AG10803 (cell line): ENCODE results near the gene FSTL4.

Experiments used
- DNase-seq: peaks from one replicate; pipeline ENCODE4 v3.0.0; 2010; ENCODE audit warnings: low read depth
- H3K4me3 ChIP-seq: 2 replicates; pipeline ENCODE4 v1.5.1; 2011; ENCODE audit warnings: mild to moderate bottlenecking, low read length, control low read depth
- CTCF ChIP-seq: conservative IDR thresholded peaks from 2 replicates; pipeline ENCODE4 v1.5.1; 2011; ENCODE audit warnings: mild to moderate bottlenecking, low read length, control low read depth, inconsistent platforms

FSTL4 gene

GRCh38 chr5:133252133-133252480, 360.2 kb downstream of the FSTL4 start:
- no peak for TF ChIP-seq CTCF
- no peak for DNase-seq
- H3K4me3 ChIP-seq, result no peak overlapping the region

- TF ChIP-seq CTCF, result no peak
- no peak for DNase-seq
- H3K4me3 ChIP-seq, result no peak overlapping the region
Measured at GRCh38 chr5:133251296-133252132, 360.8 kb downstream of the FSTL4 start.

GRCh38 chr5:133250527-133250926, 361.8 kb downstream of the FSTL4 start:
- DNase-seq, result no peak
- no peak overlapping the region for H3K4me3 ChIP-seq
- no peak for TF ChIP-seq CTCF

GRCh38 chr5:133249593-133249992, 362.7 kb downstream of the FSTL4 start:
- TF ChIP-seq CTCF, result no peak
- no peak for DNase-seq

GRCh38 chr5:133247881-133248624, 364.3 kb downstream of the FSTL4 start:
- DNase-seq, result peak; percentile 3
- H3K4me3 ChIP-seq, result no peak overlapping the region
- peak; percentile 35 for TF ChIP-seq CTCF

More at GRCh38 chr5:133249593-133249992, 362.7 kb downstream of the FSTL4 start:
- H3K4me3 ChIP-seq, result no peak overlapping the region

GRCh38 chr5:133247151-133247709, 365.1 kb downstream of the FSTL4 start:
- H3K4me3 ChIP-seq, result no peak overlapping the region
- DNase-seq, result no peak

More at GRCh38 chr5:133247151-133247709, 365.1 kb downstream of the FSTL4 start:
- TF ChIP-seq CTCF, result no peak
